RWPE2 (cell line): Measurements from ENCODE around the gene ERRFI1.
A peak's percentile ranks its signal among the peaks of the same experiment; 100 is the strongest.

Experiments used
- ATAC-seq: fragments of 200-7000 bp; cut with Tn5 transposase; 3 replicates; pipeline ENCODE4 v1.9.1; 2021; ENCODE audit warnings: low read depth
- DNase-seq: peaks from one replicate; pipeline ENCODE4 v3.0.0-alpha.2; 2020; ENCODE audit warnings: low spot score
- H3K27ac ChIP-seq: fragments of 450-650 bp; 2 replicates; pipeline ENCODE4 v1.5.1; 2017; ENCODE audit warnings: mild to moderate bottlenecking; ENCODE audit not compliant: poor library complexity, severe bottlenecking
- H3K27me3 ChIP-seq: fragments of 250-450 bp; sonication (Bioruptor Pico); 2 replicates; pipeline ENCODE4 v1.5.1; 2021; ENCODE audit warnings: mild to moderate bottlenecking, moderate library complexity; ENCODE audit not compliant: insufficient read depth, poor library complexity, severe bottlenecking
- H3K36me3 ChIP-seq: fragments of 250-450 bp; sonication (Bioruptor Pico); 2 replicates; pipeline ENCODE4 v1.5.1; 2020; ENCODE audit warnings: low read depth, mild to moderate bottlenecking, moderate library complexity
- H3K4me1 ChIP-seq: fragments of 250-450 bp; sonication (Bioruptor Pico); 2 replicates; pipeline ENCODE4 v1.5.1; 2021; ENCODE audit warnings: mild to moderate bottlenecking, moderate library complexity; ENCODE audit not compliant: insufficient read depth, poor library complexity, severe bottlenecking
- H3K4me3 ChIP-seq: fragments of 250-450 bp; sonication (Bioruptor Pico); 2 replicates; pipeline ENCODE4 v1.5.1; 2021; ENCODE audit warnings: mild to moderate bottlenecking, moderate library complexity; ENCODE audit not compliant: severe bottlenecking
- H3K9me3 ChIP-seq: fragments of 250-450 bp; sonication (Bioruptor Pico); 2 replicates; pipeline ENCODE4 v1.5.1; 2021; ENCODE audit warnings: mild to moderate bottlenecking, moderate library complexity; ENCODE audit not compliant: severe bottlenecking
- CTCF ChIP-seq: fragments of 450-650 bp; IDR thresholded peaks from one replicate; pipeline ENCODE4 v1.5.1; 2017; ENCODE audit warnings: mild to moderate bottlenecking, moderate library complexity; ENCODE audit not compliant: poor library complexity, severe bottlenecking

The ERRFI1 gene

GRCh38 chr1:7983086-7983778, 42.9 kb downstream of the ERRFI1 start:
- DNase-seq: no peak
- Histone ChIP-seq H3K36me3 (peaks cover 55% of the 10 kb centered on the region), H3K27ac (peak overlapping the region; percentile 30), H3K4me1 (peaks cover under 1% of the 10 kb centered on the region), H3K4me3 (no peak overlapping the region), H3K9me3 (no peaks in the 10 kb centered on the region), H3K27me3 (no peaks in the 10 kb centered on the region)
- no peak for ATAC-seq
- TF ChIP-seq CTCF: no peak

GRCh38 chr1:7980984-7981383, 45.1 kb downstream of the ERRFI1 start:
- H3K27me3 ChIP-seq: no peaks in the 10 kb centered on the region
- H3K9me3 ChIP-seq: no peaks in the 10 kb centered on the region
- no peak overlapping the region for H3K4me3 ChIP-seq
- TF ChIP-seq CTCF: no peak
- ATAC-seq: no peak
- peaks cover 75% of the 10 kb centered on the region for H3K36me3 ChIP-seq
- peak overlapping the region; percentile 30 for H3K27ac ChIP-seq
- no peaks in the 10 kb centered on the region for H3K4me1 ChIP-seq
- DNase-seq: no peak

GRCh38 chr1:7975212-7975865, 50.8 kb downstream of the ERRFI1 start:
- TF ChIP-seq CTCF: peak; percentile 95
- H3K27me3 ChIP-seq: no peaks in the 10 kb centered on the region
- DNase-seq (peak; percentile 68), ATAC-seq (peak; percentile 100)
- no peak overlapping the region for H3K27ac ChIP-seq
- no peaks in the 10 kb centered on the region for H3K4me1 ChIP-seq
- no peaks in the 10 kb centered on the region for H3K9me3 ChIP-seq
- H3K4me3 ChIP-seq: no peak overlapping the region
- H3K36me3 ChIP-seq: peaks cover 81% of the 10 kb centered on the region

GRCh38 chr1:7973086-7973485, 53.0 kb downstream of the ERRFI1 start:
- H3K4me1 ChIP-seq: no peaks in the 10 kb centered on the region
- H3K27ac ChIP-seq: no peak overlapping the region
- H3K9me3 ChIP-seq: no peaks in the 10 kb centered on the region
- peaks cover 82% of the 10 kb centered on the region for H3K36me3 ChIP-seq
- no peaks in the 10 kb centered on the region for H3K27me3 ChIP-seq
- DNase-seq: no peak
- no peak overlapping the region for H3K4me3 ChIP-seq
- ATAC-seq: no peak
- no peak for TF ChIP-seq CTCF

- Histone ChIP-seq H3K27ac (no peak overlapping the region), H3K27me3 (no peaks in the 10 kb centered on the region), H3K9me3 (no peaks in the 10 kb centered on the region), H3K4me1 (no peaks in the 10 kb centered on the region), H3K4me3 (no peak overlapping the region), H3K36me3 (peaks cover 83% of the 10 kb centered on the region)
- TF ChIP-seq CTCF: no peak
- no peak for ATAC-seq
- DNase-seq: no peak
Observed at GRCh38 chr1:7972285-7972684, 53.8 kb downstream of the ERRFI1 start.
